ENCODE results near the gene LMNA.
"Not testable (repeated sequence)": the region's sequence is repeated elsewhere in the genome, so short reads cannot be mapped to it uniquely, and the experiment has no call there.

The LMNA gene

DNA sequence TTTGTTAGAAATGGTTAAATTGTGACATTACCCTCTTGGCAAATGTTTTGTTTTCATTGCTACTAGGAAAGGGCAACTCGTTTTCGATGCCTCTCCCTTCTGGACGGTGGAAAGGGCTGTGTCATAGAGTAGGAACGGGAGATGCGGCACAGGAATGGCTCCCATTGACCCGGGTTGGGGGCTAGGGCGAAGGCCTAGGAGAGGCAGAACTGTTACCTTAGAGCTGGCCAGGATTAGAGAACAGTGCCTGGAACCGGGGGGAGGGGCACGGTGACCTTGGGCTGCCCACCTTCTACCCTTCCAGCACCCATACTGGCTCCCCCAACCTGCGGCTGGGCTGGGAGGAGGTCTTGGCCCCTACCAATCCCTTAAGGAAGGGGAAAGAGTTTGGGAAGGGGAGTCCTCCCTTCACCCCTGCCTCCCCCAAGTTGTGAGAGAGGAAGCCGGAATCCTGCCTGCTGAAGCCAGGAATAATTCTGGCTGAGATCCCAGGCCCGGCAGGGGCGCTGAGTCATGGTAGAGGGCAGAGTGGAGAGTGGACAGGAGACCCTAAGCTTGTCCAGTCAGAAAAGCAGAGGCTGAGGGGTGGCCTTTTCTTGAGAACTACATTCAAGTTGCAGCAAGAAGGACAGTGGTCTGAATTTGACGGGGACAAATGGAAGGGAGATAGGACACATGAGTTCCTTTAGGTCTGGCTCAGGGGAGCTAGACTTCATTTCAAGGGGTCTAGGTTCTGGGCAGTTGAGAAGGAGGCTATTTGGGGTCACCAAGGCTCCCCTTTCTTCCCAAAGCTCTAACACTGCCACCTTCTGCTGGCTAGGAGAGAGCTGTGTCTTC, 8.2 kb downstream of the LMNA start:
- H3K9ac ChIP-seq (ENCODE audit: low read depth, low read length, poor library complexity, severe bottlenecking), result peak overlapping the region; percentile 54

DNA sequence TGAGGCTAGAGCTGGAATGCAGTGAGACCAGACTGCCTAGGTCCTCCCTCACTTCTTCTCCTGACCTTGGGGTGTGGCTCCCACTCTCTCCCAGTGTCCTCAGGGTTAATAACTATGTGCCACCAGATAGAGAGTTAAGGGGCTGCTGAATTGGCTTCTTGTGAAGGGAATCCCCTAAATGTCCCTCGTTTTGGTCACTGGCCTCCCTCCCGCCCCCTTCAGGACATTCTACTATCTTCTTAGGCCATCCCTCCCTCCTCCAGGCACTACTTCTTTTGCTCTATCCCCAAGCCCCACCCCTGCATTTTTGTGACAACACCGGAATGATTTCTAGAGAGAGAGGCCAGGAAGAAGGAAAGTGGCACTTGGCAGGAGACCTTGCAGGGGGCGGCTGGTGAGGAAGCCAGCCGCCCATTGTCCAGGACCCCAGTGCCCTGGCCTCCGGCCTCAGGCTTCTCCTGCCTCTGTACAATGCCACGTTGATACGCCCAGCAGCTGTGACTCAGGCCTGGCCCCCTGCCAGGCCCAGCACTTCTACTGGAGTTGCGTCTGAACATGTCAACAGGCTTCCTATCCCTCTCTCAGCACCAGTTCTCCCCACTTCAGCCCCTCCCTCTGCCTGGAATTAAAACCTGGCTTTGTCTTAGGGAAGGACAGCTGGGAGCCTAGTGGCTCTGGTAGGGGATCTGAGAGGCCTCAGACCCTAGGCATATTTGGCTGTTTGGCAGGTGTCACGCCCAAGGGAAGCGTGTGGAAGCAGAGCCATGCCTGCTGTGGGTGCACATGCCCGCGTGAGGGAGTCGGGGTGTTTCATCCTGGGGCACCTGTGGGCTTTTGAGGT, 9.1 kb downstream of the LMNA start:
- H3K4me2 ChIP-seq (ENCODE audit: low read depth, low read length, poor library complexity, severe bottlenecking), result no peak overlapping the region
- no peaks in the 10 kb centered on the region for H3K79me2 ChIP-seq (ENCODE audit: insufficient read depth, low read length)
- no peaks in the 10 kb centered on the region for H4K20me1 ChIP-seq (ENCODE audit: insufficient read depth, low read length, poor library complexity, severe bottlenecking)
- no peaks in the 10 kb centered on the region for H3K27me3 ChIP-seq (ENCODE audit: insufficient read depth, low read length, poor library complexity, severe bottlenecking)
- no peaks in the 10 kb centered on the region for H3K36me3 ChIP-seq (ENCODE audit: insufficient read depth, low read length)
- no peaks in the 10 kb centered on the region for H3F3A ChIP-seq (ENCODE audit: low read depth)
- no peak overlapping the region for H2AFZ ChIP-seq (ENCODE audit: low read length)
- H3K4me1 ChIP-seq (ENCODE audit: insufficient read depth, low read length, poor library complexity, severe bottlenecking), result peaks cover 38% of the 10 kb centered on the region
- no peaks in the 10 kb centered on the region for H3K9me2 ChIP-seq (replicated peaks; ENCODE audit: low read depth, low read length)
- no peaks in the 10 kb centered on the region for H3K9me3 ChIP-seq (ENCODE audit: insufficient read depth, low read depth, low read length)
- peak overlapping the region; percentile 54 for H3K9ac ChIP-seq (ENCODE audit: low read depth, low read length, poor library complexity, severe bottlenecking)
- TF ChIP-seq, protein P1, sequence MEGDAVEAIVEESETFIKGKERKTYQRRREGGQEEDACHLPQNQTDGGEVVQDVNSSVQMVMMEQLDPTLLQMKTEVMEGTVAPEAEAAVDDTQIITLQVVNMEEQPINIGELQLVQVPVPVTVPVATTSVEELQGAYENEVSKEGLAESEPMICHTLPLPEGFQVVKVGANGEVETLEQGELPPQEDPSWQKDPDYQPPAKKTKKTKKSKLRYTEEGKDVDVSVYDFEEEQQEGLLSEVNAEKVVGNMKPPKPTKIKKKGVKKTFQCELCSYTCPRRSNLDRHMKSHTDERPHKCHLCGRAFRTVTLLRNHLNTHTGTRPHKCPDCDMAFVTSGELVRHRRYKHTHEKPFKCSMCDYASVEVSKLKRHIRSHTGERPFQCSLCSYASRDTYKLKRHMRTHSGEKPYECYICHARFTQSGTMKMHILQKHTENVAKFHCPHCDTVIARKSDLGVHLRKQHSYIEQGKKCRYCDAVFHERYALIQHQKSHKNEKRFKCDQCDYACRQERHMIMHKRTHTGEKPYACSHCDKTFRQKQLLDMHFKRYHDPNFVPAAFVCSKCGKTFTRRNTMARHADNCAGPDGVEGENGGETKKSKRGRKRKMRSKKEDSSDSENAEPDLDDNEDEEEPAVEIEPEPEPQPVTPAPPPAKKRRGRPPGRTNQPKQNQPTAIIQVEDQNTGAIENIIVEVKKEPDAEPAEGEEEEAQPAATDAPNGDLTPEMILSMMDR (conservative IDR thresholded peaks at IDR 0.05; ENCODE audit: low read length), result peak; percentile 37
- TF ChIP-seq EZH2phosphoT487 (IDR thresholded peaks at IDR 0.05; ENCODE audit: borderline replicate concordance), result no peak
- no peak overlapping the region for H3K4me3 ChIP-seq (ENCODE audit: low read length, poor library complexity, severe bottlenecking)

More for the DNA sequence above, 8.2 kb downstream of the LMNA start:
- Histone ChIP-seq H3K79me2 (ENCODE audit: insufficient read depth, low read length) (no peaks in the 10 kb centered on the region), H4K20me1 (ENCODE audit: insufficient read depth, low read length, poor library complexity, severe bottlenecking) (no peaks in the 10 kb centered on the region), H3F3A (ENCODE audit: low read depth) (no peaks in the 10 kb centered on the region), H3K4me3 (ENCODE audit: low read length, poor library complexity, severe bottlenecking) (no peak overlapping the region), H3K4me1 (ENCODE audit: insufficient read depth, low read length, poor library complexity, severe bottlenecking) (peaks cover 35% of the 10 kb centered on the region), H3K27me3 (ENCODE audit: insufficient read depth, low read length, poor library complexity, severe bottlenecking) (no peaks in the 10 kb centered on the region), H3K4me2 (ENCODE audit: low read depth, low read length, poor library complexity, severe bottlenecking) (no peak overlapping the region), H3K9me2 (replicated peaks; ENCODE audit: low read depth, low read length) (no peaks in the 10 kb centered on the region), H2AFZ (ENCODE audit: low read length) (no peak overlapping the region), H3K9me3 (ENCODE audit: insufficient read depth, low read depth, low read length) (no peaks in the 10 kb centered on the region), H3K36me3 (ENCODE audit: insufficient read depth, low read length) (no peaks in the 10 kb centered on the region)
- no peak for TF ChIP-seq EZH2phosphoT487 (IDR thresholded peaks at IDR 0.05; ENCODE audit: borderline replicate concordance)
- TF ChIP-seq, protein P1 (conservative IDR thresholded peaks at IDR 0.05; ENCODE audit: low read length), result no peak

DNA sequence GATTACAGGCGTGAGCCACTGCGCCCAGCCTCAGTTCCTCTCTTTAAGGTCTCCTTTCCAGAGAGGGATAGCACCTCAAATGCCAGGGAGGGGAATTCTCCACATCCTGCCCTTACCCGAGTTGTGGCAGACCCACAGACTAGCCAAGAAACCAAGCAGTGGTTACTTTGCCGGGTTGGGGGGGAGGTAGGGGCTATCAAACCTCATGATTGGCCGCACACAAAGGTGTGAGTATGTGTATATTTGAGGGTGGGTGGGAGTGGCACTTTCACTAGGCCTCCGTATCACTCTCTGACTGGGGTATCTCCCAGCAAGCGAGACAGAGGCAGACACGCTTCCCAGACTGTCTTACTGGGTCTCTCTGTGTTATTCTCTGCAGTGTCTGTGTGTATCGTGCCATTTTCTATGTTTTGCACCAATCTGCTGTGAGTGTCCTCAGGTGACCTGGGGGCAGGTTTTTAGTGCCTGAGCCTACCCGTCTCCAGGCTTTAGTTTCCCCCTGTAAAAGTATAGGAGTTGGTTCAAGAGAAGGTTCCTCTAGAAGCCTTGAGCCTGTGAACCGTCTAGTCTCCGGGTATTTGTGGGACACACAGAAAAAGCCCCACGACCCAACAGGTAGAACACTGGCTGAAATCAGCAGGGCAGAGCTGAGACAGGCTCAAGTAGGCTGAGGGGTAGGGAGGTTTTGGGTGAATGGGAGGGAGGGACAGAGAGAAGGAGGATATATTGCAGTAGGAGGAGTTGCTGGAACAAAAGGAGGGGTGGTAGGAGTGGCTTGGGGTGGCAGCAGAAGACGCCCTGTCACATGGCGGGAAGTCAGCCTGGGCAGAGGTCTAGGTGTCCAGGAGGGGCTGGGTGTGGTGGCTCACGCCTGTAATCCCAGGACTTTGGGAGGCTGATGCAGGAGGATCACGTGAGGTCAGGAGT, 10.3 kb downstream of the LMNA start:
- Histone ChIP-seq H2AFZ (ENCODE audit: low read length) (peak overlapping the region; percentile 64; the same call in 1 of the 2 replicates), H3K79me2 (ENCODE audit: insufficient read depth, low read length) (no peaks in the 10 kb centered on the region), H3K27me3 (ENCODE audit: insufficient read depth, low read length, poor library complexity, severe bottlenecking) (no peaks in the 10 kb centered on the region), H3K4me1 (ENCODE audit: insufficient read depth, low read length, poor library complexity, severe bottlenecking) (peaks cover 38% of the 10 kb centered on the region), H3K9me2 (replicated peaks; ENCODE audit: low read depth, low read length) (no peaks in the 10 kb centered on the region), H4K20me1 (ENCODE audit: insufficient read depth, low read length, poor library complexity, severe bottlenecking) (no peaks in the 10 kb centered on the region), H3K36me3 (ENCODE audit: insufficient read depth, low read length) (no peaks in the 10 kb centered on the region), H3K4me3 (ENCODE audit: low read length, poor library complexity, severe bottlenecking) (no peak overlapping the region), H3K9ac (ENCODE audit: low read depth, low read length, poor library complexity, severe bottlenecking) (peak overlapping the region; percentile 48), H3K9me3 (ENCODE audit: insufficient read depth, low read depth, low read length) (no peaks in the 10 kb centered on the region), H3K4me2 (ENCODE audit: low read depth, low read length, poor library complexity, severe bottlenecking) (peak overlapping the region; percentile 33), H3F3A (ENCODE audit: low read depth) (no peaks in the 10 kb centered on the region)
- TF ChIP-seq, protein P1 (conservative IDR thresholded peaks at IDR 0.05; ENCODE audit: low read length), result no peak
- TF ChIP-seq EZH2phosphoT487 (IDR thresholded peaks at IDR 0.05; ENCODE audit: borderline replicate concordance), result no peak

DNA sequence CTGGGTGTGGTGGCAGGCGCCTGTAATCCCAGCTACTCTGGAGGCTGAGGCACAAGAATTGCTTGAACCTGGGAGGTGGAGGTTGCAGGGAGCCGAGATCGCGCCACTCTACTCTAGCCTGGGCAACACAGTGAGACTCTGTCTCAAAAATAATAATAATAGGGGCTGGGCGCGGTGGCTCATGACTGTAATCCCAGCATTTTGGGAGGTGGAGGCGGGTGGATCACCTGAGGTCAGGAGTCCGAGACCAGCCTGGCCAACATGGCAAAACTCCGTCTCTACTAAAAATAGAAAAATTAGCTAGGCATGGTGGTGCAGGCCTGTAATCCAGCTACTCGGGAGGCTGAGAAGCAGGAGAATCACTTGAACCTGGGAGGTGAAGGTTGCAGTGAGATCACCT, 11.0 kb downstream of the LMNA start:
- H3K4me2 ChIP-seq (ENCODE audit: low read depth, low read length, poor library complexity, severe bottlenecking), result peak overlapping the region; percentile 95
- H3K9me2 ChIP-seq (replicated peaks; ENCODE audit: low read depth, low read length); H3K36me3 ChIP-seq (ENCODE audit: insufficient read depth, low read length); H4K20me1 ChIP-seq (ENCODE audit: insufficient read depth, low read length, poor library complexity, severe bottlenecking); H3K27me3 ChIP-seq (ENCODE audit: insufficient read depth, low read length, poor library complexity, severe bottlenecking); H2AFZ ChIP-seq (ENCODE audit: low read length); H3F3A ChIP-seq (ENCODE audit: low read depth); H3K79me2 ChIP-seq (ENCODE audit: insufficient read depth, low read length); H3K9me3 ChIP-seq (ENCODE audit: insufficient read depth, low read depth, low read length); H3K9ac ChIP-seq (ENCODE audit: low read depth, low read length, poor library complexity, severe bottlenecking): not testable (repeated sequence)
- H3K4me3 ChIP-seq (ENCODE audit: low read length, poor library complexity, severe bottlenecking), result peak overlapping the region; percentile 77
- H3K4me1 ChIP-seq (ENCODE audit: insufficient read depth, low read length, poor library complexity, severe bottlenecking), result peaks cover 38% of the 10 kb centered on the region

All from Loucy (cell line).